GM18502 (cell line): ENCODE measurements around the gene NRAP.
"Not testable (repeated sequence)": the region's sequence is repeated elsewhere in the genome, so short reads cannot be mapped to it uniquely, and the experiment has no call there.

Experiments used
- ATAC-seq: cut with Tn5 transposase; IDR thresholded peaks from one replicate; pipeline ENCODE4 v1.9.1; 2021; ENCODE audit warnings: mild to moderate bottlenecking; ENCODE audit not compliant: unreplicated experiment, poor library complexity

NRAP gene

GRCh38 chr10:113686028-113686427 is 22.2 kb upstream of the NRAP start:
- no peak for ATAC-seq

- ATAC-seq, result no peak
Observed at GRCh38 chr10:113683300-113683699, 19.5 kb upstream of the NRAP start.

- peak; percentile 61 for ATAC-seq
Observed at GRCh38 chr10:113681533-113682470, 18.0 kb upstream of the NRAP start.

GRCh38 chr10:113680190-113681111 is 16.6 kb upstream of the NRAP start:
- ATAC-seq, result peak; percentile 6

GRCh38 chr10:113679463-113680189 is 15.8 kb upstream of the NRAP start, which contains the start of gene CASP7:
Gene CASP7 (plus strand): TSS chr10:113679912. CDS start chr10:113697494, 17,582 bp downstream.
- peak; percentile 73 for ATAC-seq

- ATAC-seq, result peak; percentile 91
Observed at GRCh38 chr10:113666682-113667252, 2.9 kb upstream of the NRAP start.

- ATAC-seq, result no peak
Observed at GRCh38 chr10:113665806-113666354, 2.0 kb upstream of the NRAP start.

GRCh38 chr10:113665352-113665751 is 1.5 kb upstream of the NRAP start:
- no peak for ATAC-seq

GRCh38 chr10:113663142-113663541 is 699 bp downstream of the NRAP start:
- ATAC-seq, result no peak

GRCh38 chr10:113661332-113661731 is 2.5 kb downstream of the NRAP start:
- no peak for ATAC-seq

GRCh38 chr10:113657544-113657943 is 6.3 kb downstream of the NRAP start:
- no peak for ATAC-seq

- ATAC-seq, result no peak
Observed at GRCh38 chr10:113656896-113657295, 6.9 kb downstream of the NRAP start.

- ATAC-seq, result not testable (repeated sequence)
Observed at GRCh38 chr10:113652456-113652855, 11.4 kb downstream of the NRAP start.

- ATAC-seq, result no peak
Observed at GRCh38 chr10:113651898-113652297, 11.9 kb downstream of the NRAP start.

GRCh38 chr10:113651021-113651420 is 12.8 kb downstream of the NRAP start:
- no peak for ATAC-seq

- ATAC-seq, result no peak
Observed at GRCh38 chr10:113650172-113650571, 13.7 kb downstream of the NRAP start.

- ATAC-seq, result no peak
Observed at GRCh38 chr10:113648478-113648877, 15.4 kb downstream of the NRAP start.

- ATAC-seq, result no peak
Observed at GRCh38 chr10:113647812-113648211, 16.0 kb downstream of the NRAP start.

- no peak for ATAC-seq
Observed at GRCh38 chr10:113646336-113647201, 17.3 kb downstream of the NRAP start.
